Measurements from ENCODE around the gene GRHL3. TPM values are rescaled to one million over a fixed set of nuclear protein-coding genes. Genes with fewer than 3 reads are reported as not detected.

The GRHL3 gene
- total RNA-seq, 4 donors from 2014 or later: 0.11 to 0.27 TPM; not detected in 2

DNA sequence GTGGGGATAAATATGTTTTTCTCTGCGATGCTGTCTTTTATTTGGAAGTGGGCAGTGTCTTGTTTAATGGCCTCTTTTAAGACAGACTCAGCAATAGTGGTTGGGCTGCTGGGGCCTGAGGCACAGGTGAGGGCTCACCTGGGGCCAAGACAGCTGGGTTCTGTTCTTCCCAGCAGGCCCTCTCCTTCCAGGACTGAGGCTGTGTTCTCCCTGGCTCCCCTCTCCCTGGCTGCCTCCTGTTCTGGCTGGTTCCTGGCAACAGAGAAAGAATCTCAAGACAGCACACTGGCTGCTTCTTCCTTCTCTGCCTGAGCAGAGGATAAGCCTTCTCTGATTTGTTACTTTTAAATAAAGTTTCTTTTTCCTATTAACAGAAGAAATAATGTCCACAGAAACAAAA lies 7.4 kb upstream of the GRHL3 start:
- Histone ChIP-seq H3K27ac (no peak overlapping the region), H3K4me3 (replicated peaks in 1 of 3) (no peak overlapping the region), H3K4me1 (peaks cover 0 to 8% of the 10 kb centered on the region in 2 donors), H3K9me3 (no peaks in the 10 kb centered on the region), H3K27me3 (no peaks in the 10 kb centered on the region), H3K36me3 (no peaks in the 10 kb centered on the region)
- intact Hi-C loops (cut with DNase I): no loop called here
- no peak for DNase-seq
- TF ChIP-seq POLR2A (IDR thresholded peaks at IDR 0.05): no peak
- WGBS, 2 donors: 87 to 93% methylated on average over 1 of the region's 1 CpG

DNA sequence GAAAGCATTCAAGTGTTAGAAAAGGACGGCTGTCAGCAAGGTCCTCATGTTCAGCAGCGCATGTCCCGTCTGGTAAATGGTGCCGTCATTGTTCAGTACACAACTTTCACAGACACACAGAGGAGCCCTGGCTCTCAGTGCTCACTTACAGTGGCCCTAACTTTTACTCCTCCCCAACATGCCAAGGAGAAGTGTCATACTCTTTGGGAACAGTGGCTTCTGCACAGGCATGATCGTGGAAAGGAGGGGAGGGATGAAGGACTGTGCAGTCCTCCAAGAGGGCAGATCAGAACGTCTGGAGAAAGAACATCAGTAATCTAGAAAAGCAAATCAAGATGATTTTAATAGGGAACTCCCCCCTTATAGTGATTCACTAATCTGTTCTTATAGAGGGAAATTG lies 3.8 kb upstream of the GRHL3 start:
- TF ChIP-seq, protein P1, sequence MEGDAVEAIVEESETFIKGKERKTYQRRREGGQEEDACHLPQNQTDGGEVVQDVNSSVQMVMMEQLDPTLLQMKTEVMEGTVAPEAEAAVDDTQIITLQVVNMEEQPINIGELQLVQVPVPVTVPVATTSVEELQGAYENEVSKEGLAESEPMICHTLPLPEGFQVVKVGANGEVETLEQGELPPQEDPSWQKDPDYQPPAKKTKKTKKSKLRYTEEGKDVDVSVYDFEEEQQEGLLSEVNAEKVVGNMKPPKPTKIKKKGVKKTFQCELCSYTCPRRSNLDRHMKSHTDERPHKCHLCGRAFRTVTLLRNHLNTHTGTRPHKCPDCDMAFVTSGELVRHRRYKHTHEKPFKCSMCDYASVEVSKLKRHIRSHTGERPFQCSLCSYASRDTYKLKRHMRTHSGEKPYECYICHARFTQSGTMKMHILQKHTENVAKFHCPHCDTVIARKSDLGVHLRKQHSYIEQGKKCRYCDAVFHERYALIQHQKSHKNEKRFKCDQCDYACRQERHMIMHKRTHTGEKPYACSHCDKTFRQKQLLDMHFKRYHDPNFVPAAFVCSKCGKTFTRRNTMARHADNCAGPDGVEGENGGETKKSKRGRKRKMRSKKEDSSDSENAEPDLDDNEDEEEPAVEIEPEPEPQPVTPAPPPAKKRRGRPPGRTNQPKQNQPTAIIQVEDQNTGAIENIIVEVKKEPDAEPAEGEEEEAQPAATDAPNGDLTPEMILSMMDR (IDR thresholded peaks at IDR 0.05): no peak
- no peak for TF ChIP-seq POLR2A (IDR thresholded peaks at IDR 0.05)
- Histone ChIP-seq H3K27ac (no peak overlapping the region), H3K27me3 (no peaks in the 10 kb centered on the region), H3K9me3 (no peaks in the 10 kb centered on the region), H3K36me3 (no peaks in the 10 kb centered on the region), H3K4me3 (replicated peaks in 1 of 3) (no peak overlapping the region), H3K4me1 (peaks cover 6 to 21% of the 10 kb centered on the region in 2 donors)
- WGBS, 2 donors: 41 to 45% methylated on average over 6 of the region's 6 CpGs
- DNase-seq: no peak
- intact Hi-C loops (cut with DNase I): no loop called here

DNA sequence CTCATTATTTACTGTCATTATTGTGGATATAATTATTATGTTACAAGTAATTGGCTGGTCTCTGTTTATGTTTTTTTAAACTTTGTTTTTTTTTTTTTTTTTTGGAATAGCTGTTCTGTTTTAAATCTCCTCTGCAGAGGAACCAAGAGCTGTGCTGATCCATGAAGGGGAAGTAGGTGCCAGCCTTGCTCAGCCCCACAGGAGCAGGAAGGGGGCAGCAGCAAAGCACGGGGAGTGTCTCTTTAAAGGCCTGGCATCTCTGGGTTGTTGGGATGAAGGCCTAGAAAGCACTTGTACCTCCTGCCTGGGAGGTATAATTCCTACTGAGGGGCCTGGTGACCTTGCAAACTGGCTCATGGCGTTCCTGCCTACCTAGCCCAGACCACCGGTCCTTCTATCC lies 2.5 kb upstream of the GRHL3 start:
- Histone ChIP-seq H3K4me1 (peaks cover 12 to 25% of the 10 kb centered on the region in 2 donors), H3K27me3 (peaks cover 3% of the 10 kb centered on the region), H3K4me3 (replicated peaks in 1 of 3) (no peak overlapping the region), H3K9me3 (no peaks in the 10 kb centered on the region), H3K27ac (no peak overlapping the region), H3K36me3 (no peaks in the 10 kb centered on the region)
- TF ChIP-seq POLR2A (IDR thresholded peaks at IDR 0.05): no peak
- TF ChIP-seq, protein P1 (IDR thresholded peaks at IDR 0.05): no peak
- 60 to 78% methylated on average over 3 of the region's 3 CpGs for WGBS, 2 donors
- intact Hi-C loops (cut with DNase I): no loop called here
- DNase-seq: no peak

DNA sequence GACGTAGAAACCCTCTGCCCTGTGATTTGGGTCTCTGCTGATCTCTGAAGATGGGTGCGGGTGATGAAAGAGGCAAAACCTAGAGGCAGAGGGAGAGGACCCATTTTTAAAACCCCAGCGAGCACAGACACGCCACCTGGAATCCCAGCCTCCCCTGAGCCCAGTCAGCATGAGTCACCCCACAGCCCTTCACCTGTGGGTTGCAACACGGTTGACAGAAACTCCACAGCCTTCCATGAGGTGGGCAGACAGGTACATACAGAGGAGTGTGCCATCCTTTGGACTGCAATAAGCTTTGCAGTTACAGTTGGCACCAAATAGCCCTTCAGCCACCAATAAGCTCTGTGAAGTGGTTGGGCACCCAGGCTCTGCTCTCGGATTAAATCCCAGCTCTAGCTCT lies 2.1 kb upstream of the GRHL3 start:
- intact Hi-C loops (cut with DNase I): no loop called here
- WGBS, 2 donors: 89 to 92% methylated on average over 4 to 6 of the region's 6 CpGs

DNA sequence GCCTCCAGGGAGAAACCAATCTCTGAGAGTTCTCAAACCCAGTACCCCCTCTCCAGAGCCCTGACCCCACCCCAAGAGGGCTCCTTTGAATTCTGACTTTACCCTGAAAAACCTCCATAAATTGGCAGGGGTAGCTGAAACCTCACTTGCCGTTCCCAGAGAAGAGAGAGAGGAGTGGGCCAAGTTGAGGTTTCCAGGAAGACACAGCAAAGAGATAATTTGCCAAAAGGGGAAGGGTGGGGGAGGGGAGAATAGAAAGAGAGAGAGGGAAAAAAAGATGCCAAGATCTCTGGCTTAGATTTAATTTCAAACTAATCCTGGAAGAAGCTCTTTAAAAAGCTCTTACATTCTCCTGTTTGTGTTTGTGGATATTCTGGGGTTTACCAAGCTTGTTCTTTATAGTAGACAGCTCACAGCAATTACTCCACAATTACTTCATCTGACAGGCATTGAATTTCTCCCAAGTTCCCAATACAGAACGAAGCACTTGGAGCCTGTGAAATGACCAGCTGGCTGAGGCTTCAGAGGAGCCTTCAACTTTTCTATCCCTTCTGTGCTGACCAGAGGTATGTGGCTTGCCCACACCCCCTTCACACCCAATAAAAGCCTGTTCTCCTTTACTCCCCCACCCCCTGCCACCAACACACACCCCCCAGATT lies 1.1 kb upstream of the GRHL3 start:
- no peak for TF ChIP-seq POLR2A (IDR thresholded peaks at IDR 0.05)
- TF ChIP-seq, protein P1 (IDR thresholded peaks at IDR 0.05): no peak
- intact Hi-C loops (cut with DNase I): no loop called here
- no peaks in the 10 kb centered on the region for H3K9me3 ChIP-seq
- no peaks in the 10 kb centered on the region for H3K36me3 ChIP-seq
- DNase-seq: no peak
- H3K4me1 ChIP-seq: peaks cover 23 to 38% of the 10 kb centered on the region in 2 donors
- H3K4me3 ChIP-seq (replicated peaks in 1 of 3): no peak overlapping the region
- 56 to 61% methylated on average over 2 of the region's 2 CpGs for WGBS, 2 donors
- no peak overlapping the region for H3K27ac ChIP-seq
- H3K27me3 ChIP-seq: peaks cover 3% of the 10 kb centered on the region

More for the DNA sequence above, 2.1 kb upstream of the GRHL3 start:
- Histone ChIP-seq H3K27ac (no peak overlapping the region), H3K36me3 (no peaks in the 10 kb centered on the region), H3K9me3 (no peaks in the 10 kb centered on the region), H3K27me3 (peaks cover 3% of the 10 kb centered on the region), H3K4me1 (peaks cover 16 to 29% of the 10 kb centered on the region in 2 donors), H3K4me3 (replicated peaks in 1 of 3) (no peak overlapping the region)
- no peak for DNase-seq
- no peak for TF ChIP-seq POLR2A (IDR thresholded peaks at IDR 0.05)
- TF ChIP-seq, protein P1 (IDR thresholded peaks at IDR 0.05): no peak

Measured in thyroid gland (tissue), 4 donors.